ENCODE results near the gene MLLT3. TPM values are rescaled to one million over a fixed set of nuclear protein-coding genes. Genes with fewer than 3 reads are reported as not detected.
"Not testable (repeated sequence)": the region's sequence is repeated elsewhere in the genome, so short reads cannot be mapped to it uniquely, and the experiment has no call there.

The MLLT3 gene
- polyA plus RNA-seq, 3 donors, result 26.8 to 31.8 (median 27.3) TPM

DNA sequence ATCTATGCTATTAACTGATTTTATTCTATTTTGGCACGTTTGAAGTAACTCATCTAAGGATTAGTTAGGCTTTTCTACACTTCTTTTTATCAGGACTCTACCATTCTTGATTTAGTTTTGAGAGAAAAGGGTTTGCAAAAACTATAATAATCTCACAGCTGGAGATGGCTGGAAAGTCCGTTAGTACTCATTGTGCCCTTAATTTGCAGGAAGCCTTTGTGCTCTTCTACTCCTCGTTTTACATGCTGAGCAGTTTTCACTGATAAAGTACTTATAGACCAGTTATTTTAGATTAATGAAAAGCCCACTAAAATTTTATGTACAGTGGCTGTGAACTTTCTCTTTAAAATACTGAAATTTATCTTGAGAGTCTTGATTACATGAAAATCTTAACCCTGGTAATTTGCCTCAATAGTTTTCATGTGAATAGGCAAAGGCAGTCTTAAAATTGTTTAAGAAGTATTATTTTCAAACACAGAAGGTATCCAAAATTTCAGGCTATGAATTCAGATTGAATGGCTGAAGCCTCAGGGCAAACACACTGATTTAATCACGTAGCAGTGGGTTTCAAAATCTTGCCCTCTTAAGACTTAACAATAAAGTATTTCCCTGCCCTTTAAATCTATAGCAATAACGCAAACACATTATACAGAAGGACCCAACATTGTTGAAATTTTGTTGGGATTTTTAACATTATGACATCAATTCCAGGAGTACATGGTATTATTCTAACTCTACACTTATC, 18.6 kb downstream of the MLLT3 start:
- DNase-seq, result no peak

DNA sequence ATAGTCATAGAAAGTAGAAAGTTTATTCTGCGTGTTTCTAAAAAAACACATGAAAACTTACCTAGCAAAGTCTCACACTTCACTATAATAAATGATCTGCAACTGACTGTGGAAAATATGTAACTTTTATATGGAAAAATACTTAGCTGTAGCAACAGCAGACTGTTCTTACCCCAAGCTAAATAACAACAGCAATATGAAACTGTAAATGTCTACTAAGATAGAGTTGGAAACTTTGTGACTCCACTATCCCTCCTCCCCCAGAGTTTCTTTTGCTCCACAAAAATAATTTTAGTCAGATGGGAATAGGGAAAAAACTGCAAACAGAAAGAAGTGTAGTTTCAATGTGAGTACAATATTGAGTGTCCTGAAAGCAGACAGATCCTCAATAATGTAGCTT, 21.0 kb downstream of the MLLT3 start:
- no peak for DNase-seq

DNA sequence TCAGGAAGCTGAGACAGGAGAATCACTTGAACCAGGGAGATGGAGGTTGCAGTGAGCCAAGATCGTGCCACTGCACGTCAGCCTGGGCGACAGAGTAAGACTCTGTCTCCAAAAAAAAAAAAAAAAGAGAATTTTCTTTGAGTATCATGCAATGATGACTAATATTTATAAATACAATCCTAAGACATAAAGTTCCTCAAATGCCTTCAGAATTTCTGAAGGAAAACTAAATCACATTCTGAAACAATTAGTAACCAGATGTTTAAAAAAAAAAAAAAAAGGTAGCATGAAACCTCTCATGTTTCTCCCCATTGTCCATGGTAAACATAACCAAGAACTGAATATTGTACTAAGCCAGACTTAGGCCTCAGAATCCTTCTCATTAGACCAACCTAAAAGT, 23.1 kb downstream of the MLLT3 start:
- DNase-seq, result no peak

DNA sequence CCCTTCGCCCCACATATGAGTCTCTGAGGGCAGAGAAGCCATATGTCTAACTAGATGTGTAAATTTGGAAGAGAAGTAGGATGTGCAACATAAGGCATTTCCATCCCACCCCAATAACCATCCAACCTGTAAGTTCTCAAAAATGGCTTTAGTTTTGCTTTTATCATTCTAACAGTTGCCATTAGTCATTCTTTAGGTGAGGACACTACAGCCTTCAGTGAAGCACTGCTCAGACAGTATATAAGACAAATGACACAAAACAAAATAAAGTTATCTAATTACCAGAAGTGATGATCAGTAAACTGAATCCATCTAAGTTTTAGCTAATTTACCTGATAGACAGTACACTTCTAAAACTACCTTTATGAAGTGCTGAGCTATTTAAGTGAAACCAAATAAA, 23.9 kb downstream of the MLLT3 start:
- DNase-seq, result no peak

DNA sequence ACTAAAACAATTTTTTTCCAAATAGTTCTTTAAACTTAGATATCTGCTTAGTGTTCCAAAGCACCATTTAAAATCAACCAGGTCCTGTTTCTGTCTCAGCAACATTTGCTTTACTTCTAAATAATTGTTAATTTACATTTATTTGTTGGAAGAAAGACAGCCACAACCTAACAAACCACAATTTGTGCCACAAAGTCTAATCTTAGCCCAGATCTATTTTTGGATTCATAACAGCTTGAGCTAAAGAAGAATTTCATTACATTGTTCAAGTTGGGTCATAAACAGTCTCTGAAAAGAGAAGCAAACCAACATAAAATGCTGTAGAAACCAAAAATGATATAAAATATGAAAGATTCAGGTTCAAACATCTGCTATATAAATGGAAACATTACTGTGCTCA, 24.4 kb downstream of the MLLT3 start:
- DNase-seq, result no peak

DNA sequence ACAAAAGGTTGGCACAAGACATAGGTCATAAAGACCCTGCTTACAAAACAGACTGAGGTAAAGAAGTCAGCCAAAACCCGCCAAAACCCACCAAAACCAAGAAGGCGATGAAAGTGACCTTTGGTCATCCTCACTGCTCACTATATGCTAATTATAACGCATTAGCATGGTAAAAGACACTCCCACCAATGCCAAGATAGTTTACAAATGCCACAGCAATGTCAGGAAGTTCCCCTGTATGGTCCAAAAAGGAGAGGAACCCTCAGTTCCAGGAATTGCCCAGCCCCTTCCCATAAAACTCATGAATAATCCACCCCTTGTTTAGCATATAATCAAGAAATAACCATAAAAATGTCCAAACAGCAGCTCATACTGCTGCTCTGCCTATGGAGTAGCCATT, 27.7 kb downstream of the MLLT3 start:
- DNase-seq, result no peak

DNA sequence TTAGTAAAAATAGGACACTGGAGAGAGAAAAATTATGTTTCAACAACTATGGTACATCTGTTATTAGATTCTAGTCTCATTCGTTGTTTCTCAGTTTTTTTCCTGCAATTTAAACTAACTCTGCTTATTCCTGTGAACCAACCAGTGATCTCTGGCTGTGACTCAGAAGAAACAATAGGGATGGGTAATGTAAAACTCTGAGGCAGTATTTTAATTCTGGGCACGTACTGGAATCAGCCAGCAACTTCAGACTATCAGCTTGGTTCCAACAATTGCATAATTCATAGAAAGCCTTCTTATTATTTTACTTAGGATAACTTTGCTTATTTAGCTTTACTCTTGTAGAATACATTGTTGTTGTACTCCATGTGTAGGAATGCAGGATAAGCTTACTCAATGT, 28.8 kb downstream of the MLLT3 start:
- DNase-seq, result no peak

DNA sequence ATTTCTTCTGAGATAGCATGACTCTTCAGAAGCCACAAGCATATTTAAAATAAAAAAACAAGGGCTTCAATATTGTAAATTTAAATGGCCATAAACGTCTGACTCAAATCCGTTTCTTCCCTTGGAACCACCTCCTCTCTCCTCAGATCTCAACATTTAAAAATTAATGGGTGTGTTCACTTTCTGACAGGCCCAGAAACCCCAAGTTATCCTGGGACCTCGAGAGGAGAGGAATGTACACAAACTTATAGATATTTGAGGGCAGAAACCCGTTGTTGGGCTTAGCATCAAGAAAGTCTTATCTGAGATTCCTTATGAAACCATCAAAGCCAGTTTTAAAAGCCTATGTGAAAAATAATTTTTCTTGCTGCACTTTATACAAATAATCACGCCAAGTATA, 29.2 kb downstream of the MLLT3 start:
- no peak for DNase-seq

DNA sequence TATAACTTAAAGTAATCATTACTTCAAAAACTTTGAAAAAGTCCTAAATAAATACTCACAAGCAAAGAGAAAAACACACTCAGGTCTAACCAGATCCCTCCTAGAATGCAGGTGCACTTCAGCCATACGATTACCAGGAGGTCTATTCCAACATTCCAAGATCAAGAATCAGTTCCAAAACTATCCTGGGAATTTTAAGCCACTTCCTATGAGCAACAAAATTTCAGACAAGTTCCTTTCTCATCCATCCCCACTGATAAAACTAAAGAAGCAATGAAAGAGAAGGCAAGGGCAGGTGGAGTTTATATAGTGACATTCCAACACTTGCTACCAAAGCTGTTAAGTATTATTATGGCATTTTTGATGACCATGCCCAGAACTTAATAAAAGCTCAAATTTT, 29.6 kb downstream of the MLLT3 start:
- DNase-seq, result no peak

DNA sequence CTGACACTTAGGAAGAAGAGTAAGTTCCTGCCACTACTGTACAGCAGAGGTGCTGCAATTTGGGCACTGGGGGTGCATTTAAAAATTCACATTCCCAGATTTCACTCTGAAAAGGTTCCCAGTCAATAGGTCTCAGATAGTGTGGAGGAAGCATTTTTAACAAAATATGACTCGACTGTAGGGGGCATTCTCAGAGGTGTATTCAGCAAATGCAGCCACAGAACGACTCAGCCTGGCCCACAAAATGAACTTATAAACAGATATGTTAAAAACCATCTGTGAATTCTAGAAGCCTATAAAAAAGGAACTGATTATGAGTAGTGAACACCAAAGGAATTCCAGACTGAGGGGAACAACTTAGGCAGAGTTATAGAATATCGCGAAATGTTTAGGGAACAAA, 31.1 kb downstream of the MLLT3 start:
- DNase-seq, result no peak

DNA sequence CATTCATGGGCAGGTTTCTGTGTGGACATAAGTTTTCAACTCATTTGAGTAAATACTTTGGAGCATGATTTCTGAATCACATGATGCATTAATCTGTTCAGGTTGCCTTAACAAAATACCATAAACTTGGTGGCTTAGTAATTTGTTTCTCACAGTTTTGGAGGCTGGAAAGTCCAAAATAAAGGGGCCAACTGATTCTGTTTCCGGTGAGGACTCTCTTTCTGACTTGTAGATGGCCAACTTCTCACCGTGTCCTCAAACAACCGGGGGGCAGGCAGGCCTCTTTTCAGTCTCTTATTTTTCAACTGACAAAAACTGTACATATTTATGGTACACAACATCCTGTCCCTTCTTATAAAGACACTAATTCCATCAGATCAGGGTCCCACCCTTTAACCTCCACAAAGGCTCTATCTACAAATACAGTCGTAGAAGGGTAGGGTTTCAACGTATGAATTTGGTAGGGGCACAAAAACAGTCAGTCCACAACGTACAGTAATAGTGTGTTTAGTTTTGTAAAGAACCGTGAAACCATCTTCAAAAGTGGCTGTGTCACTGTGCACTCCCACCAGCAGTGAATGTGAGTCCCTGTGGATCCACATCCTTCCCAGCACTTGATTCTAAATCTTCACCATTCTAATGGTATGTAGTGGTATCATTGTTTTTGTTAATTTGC, 37.2 kb downstream of the MLLT3 start:
- DNase-seq, result no peak

DNA sequence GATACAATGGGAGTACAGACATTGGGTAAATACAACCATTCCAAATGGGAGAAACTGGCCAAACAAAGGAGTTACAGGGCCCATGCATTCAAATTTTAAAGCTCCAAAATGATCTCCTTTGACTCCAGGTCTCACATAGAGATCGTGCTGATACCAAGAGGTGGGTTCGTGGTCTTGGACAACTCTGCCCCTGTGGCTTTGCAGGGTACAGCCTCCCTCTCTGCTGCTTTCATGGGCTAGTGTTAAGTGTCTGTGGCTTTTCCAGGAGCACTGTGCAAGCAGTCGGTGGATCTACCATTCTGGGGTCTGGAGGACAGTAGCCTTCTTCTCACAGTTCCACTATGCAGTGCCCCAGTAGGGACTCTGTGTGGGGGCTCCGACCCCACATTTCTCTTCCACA, 39.2 kb downstream of the MLLT3 start:
- DNase-seq, result not testable (repeated sequence)

DNA sequence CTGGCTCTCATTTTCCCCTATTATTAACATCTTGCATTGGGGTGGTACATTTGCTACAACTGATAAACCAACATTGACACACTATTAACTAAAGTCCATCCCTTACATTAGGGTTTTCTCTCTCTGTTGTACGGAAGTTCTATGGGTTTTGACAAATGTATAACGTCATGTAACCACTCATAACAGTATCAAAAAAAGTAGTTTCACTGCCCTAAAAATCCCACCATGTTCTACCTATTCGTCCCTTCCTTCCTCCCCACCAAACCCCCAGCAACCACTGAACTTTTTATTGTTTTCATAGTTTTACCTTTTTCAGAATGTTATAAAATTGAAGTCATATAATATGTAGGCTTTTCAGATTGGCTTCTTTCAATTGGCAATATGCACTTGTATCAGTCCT, 40.1 kb downstream of the MLLT3 start:
- no peak for DNase-seq

DNA sequence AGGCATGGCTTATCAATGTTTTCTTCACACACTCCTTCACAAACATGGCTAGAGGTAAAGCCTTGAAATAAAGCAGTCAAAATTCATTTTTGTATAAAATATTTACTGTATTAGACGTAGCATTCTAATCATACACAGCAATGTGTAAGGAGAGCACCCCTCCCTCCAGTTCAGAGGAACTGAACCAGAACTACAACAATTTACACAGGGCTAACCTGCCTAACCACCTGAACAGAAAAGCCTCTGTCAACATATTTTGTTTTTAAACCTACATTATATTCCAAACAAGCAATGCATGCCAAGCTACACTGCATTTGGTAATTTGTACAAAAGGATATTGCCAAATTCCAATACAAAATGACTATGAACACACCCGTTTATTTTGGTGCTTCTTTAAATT, 41.6 kb downstream of the MLLT3 start:
- no peak for DNase-seq

DNA sequence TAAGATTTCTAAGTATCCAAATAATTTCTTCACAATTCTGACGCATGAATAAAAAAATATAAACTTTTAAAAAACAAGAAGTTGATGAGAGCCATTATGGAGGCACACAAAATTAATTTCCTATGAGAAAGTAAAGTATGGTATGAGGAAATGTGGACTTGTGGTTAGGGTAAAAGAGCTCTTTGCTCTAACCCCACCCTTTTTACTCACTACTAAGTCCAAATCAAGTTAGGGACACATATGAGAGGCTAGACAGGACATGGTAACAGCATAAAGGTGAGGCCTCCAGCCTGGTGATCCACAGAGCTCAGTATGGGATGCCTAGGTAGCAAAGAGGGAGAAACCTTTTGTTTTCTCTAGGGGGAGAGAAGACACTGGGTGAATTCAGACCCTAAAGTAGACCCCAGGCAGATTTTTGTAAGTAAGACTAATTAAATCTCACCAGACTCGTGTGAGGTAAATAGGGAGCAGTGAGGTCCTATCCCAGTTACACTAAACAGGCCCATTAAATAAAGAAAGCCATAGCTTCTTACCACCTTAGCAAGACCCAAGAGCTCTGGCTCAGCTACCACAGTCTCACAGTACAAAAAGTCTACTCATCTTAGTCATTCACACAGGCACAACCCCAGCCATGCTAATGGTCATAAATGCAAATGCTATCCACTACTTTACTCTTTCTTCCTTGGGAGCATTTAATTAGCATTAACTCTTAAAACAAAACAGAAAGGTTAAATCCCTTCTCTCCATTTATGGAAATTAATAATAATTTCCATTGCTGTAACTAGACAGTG, 42.6 kb downstream of the MLLT3 start:
- no peak for DNase-seq

DNA sequence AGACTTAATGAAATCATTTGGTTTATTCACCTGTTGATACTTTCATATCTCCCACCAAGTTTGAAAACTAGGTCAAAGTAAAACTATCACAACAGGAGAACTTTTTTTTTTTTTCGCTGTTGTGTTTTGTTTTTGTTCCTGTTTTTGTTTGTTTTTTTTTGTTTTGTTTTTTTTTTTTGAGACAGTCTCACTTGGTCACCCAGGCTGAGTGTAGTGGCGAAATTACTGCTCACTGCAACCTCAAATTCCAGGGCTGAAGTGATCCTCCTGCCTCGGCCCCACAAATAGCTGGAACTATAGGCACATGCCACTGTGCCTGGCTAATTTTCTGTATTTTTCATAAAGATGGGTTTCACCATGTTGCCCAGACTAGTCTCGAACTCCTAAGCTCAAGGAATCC, 49.3 kb downstream of the MLLT3 start:
- no peak for DNase-seq

DNA sequence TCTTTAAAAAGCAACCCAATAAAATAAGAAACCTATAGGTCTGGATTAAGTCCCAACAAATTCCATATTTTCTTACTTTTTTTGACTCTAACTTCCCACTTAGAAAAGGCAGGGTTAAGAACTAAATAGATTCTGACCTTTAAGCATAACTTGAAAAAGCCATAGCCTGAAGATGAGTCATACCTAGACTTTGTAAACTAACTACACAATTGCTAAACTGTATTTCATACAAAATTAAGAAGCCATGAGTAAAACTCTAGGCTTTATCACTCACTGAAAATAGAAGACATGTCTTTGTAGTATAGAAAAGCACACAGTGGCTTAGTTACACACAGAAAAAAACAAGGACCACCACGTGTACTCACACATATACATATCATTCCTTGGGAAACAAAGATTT, 51.5 kb downstream of the MLLT3 start:
- DNase-seq, result no peak

DNA sequence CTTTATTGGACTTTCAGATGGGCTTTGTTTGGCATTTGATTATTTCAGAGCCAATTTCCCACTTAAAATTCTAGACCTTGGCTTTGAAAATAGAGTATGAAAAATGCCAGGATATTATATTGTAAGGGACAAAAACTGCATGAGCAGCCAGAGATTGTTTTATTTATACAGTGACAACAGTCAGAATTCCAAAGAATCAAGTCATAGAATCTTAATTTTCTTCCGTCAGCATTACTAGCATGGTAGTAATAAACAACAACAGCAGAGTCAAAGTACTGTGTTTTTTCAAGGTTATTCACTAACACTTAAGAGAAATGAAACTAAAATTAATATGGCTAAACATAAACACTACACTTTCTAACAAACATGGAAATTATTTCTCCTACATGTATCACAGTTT, 52.2 kb downstream of the MLLT3 start:
- DNase-seq, result no peak

DNA sequence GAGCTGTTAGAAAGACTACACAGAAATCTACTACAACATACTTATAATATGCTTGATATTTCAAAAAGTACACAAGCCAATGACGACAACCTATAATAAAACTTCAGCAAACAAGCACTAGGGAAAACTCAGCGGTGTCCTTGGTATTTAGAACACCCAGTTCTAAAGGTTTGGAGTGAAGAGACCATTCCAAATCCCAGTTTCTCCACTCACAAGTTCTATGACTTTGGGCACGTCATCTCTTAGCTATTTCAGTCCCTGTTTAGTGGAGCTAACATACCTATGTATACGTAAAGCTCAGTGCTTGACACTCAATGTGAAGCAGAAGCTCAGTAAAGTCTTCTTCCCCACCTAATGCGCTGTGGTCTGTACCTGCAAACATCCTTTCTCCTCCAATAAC, 52.8 kb downstream of the MLLT3 start:
- no peak for DNase-seq

DNA sequence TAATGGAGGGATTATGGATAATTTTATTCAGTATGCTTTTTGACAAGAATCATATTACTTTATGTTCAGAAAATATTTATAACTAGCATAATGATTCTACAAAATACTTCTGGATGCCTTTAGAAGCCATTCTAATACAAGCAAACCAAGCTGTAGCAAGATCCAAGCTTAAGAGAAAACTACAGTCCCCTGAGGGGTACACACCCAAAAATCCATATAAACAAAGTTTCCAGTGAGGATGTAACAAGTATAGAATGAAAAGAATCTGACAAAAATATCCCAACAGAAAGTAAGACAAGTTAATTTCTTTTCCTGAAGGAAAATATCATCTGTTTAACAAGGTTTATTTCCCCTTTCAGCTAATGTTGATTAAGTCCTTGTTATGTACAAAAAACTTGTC, 53.9 kb downstream of the MLLT3 start:
- no peak for DNase-seq

DNA sequence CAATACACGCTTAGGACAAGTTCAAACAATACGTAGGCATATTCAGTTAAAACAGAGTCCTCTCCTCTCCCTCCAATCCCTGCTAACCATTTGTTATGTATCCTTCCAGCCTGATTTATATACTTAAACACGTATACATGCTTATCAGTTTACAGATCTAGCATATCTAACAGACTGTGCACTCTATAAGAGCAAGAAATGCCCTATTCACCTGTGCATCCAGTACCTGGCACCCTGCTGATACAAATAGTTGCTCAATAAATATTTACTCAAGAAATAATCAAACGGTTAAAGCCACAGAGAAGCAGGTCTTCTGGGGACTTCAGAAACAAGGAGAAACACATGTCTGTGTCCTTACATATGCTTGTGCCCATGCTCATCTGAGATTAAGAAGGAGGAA, 55.9 kb downstream of the MLLT3 start:
- DNase-seq, result no peak

DNA sequence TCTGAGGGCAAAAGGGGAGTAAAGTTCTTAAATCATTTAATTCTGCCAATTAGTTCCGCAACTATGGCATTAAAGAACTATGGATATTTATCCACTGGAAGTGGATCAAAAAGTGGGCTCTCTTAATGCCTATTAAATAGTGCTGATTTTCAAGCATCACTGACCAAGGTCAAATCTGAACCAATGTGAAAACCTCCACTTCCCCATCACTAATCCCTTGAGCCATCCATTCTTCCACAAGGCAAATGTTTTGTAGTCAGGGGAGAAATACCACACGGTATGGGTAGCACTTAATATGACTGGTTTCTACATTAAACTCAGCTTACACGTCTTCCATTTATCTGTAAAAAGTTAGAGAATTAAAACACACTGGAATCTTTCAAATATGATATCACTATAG, 57.6 kb downstream of the MLLT3 start:
- no peak for DNase-seq

DNA sequence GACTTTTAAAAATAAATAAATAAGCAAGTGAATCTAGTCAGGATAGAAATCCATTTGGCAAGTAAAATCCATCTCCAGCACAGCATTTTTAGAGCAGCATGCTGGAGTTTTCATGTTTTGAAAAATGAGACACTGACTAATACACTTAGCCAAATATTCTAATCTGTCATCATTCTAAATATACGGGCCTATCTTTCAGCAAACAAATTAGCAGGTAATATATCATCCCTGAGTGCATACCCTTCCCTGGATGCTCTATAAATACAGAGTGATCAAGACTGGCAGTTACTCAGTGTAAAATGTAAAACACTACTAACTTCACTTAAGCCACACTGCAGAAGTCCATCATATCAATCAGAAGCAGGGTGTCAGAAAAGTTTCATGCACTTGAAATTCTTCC, 58.4 kb downstream of the MLLT3 start:
- no peak for DNase-seq

Data from renal pelvis (tissue), 4 donors.